ENCODE measurements around the gene GPR52.

DNA sequence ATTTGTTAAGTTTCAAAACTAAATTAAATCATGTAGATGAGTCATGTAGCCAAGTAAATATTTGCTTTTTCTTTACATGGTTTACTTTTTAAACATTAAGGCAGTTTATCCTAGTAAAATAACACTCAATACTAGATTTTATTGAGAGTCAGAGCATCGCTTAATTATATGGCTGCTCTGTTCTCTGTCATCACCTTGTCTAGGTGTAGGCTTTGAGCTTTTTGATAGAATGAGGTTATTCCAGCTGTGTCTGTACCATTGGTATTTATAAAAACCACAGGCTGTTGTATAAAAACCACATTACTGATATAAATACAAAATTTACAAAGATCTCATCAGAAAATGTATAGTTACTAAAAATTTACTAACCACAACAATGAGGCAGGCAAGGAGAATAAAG lies 42.5 kb upstream of the GPR52 start:
- no peak for TF ChIP-seq EP300 (conservative IDR thresholded peaks at IDR 0.05; ENCODE audit: poor library complexity, severe bottlenecking)
- TF ChIP-seq, protein P1, sequence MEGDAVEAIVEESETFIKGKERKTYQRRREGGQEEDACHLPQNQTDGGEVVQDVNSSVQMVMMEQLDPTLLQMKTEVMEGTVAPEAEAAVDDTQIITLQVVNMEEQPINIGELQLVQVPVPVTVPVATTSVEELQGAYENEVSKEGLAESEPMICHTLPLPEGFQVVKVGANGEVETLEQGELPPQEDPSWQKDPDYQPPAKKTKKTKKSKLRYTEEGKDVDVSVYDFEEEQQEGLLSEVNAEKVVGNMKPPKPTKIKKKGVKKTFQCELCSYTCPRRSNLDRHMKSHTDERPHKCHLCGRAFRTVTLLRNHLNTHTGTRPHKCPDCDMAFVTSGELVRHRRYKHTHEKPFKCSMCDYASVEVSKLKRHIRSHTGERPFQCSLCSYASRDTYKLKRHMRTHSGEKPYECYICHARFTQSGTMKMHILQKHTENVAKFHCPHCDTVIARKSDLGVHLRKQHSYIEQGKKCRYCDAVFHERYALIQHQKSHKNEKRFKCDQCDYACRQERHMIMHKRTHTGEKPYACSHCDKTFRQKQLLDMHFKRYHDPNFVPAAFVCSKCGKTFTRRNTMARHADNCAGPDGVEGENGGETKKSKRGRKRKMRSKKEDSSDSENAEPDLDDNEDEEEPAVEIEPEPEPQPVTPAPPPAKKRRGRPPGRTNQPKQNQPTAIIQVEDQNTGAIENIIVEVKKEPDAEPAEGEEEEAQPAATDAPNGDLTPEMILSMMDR (IDR thresholded peaks at IDR 0.05; ENCODE audit: poor library complexity, severe bottlenecking), result no peak
- TF ChIP-seq TAF1 (IDR thresholded peaks at IDR 0.05; ENCODE audit: low read depth), result no peak
- TF ChIP-seq POLR2AphosphoS5 (IDR thresholded peaks at IDR 0.05), result no peak
- TF ChIP-seq, protein P2, sequence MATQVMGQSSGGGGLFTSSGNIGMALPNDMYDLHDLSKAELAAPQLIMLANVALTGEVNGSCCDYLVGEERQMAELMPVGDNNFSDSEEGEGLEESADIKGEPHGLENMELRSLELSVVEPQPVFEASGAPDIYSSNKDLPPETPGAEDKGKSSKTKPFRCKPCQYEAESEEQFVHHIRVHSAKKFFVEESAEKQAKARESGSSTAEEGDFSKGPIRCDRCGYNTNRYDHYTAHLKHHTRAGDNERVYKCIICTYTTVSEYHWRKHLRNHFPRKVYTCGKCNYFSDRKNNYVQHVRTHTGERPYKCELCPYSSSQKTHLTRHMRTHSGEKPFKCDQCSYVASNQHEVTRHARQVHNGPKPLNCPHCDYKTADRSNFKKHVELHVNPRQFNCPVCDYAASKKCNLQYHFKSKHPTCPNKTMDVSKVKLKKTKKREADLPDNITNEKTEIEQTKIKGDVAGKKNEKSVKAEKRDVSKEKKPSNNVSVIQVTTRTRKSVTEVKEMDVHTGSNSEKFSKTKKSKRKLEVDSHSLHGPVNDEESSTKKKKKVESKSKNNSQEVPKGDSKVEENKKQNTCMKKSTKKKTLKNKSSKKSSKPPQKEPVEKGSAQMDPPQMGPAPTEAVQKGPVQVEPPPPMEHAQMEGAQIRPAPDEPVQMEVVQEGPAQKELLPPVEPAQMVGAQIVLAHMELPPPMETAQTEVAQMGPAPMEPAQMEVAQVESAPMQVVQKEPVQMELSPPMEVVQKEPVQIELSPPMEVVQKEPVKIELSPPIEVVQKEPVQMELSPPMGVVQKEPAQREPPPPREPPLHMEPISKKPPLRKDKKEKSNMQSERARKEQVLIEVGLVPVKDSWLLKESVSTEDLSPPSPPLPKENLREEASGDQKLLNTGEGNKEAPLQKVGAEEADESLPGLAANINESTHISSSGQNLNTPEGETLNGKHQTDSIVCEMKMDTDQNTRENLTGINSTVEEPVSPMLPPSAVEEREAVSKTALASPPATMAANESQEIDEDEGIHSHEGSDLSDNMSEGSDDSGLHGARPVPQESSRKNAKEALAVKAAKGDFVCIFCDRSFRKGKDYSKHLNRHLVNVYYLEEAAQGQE (IDR thresholded peaks at IDR 0.05; ENCODE audit: borderline replicate concordance), result no peak
- no peak for TF ChIP-seq SMC3 (conservative IDR thresholded peaks at IDR 0.05; ENCODE audit: poor library complexity)

Measured in neural cell (in vitro differentiated cells).